ENCODE measurements around the gene NEK7.

The NEK7 gene

GRCh38 chr1:198316546-198317100 is 159.8 kb downstream of the NEK7 start:
- no peak for TF ChIP-seq GATA1 (IDR thresholded peaks at IDR 0.05; ENCODE audit: low read depth, low read length)
- no peak for TF ChIP-seq POLR2A (IDR thresholded peaks at IDR 0.05; ENCODE audit: low read length)
- DNase-seq = no peak

GRCh38 chr1:198318085-198318484 is 161.3 kb downstream of the NEK7 start:
- no peak for TF ChIP-seq POLR2A (IDR thresholded peaks at IDR 0.05; ENCODE audit: low read length)
- no peak for TF ChIP-seq GATA1 (IDR thresholded peaks at IDR 0.05; ENCODE audit: low read depth, low read length)
- no peak for DNase-seq

- no peak for DNase-seq
- TF ChIP-seq GATA1 (IDR thresholded peaks at IDR 0.05; ENCODE audit: low read depth, low read length) (no peak), POLR2A (IDR thresholded peaks at IDR 0.05; ENCODE audit: low read length) (no peak)
These were observed 164.0 kb downstream of the NEK7 start for GRCh38 chr1:198320759-198321158.

GRCh38 chr1:198326232-198326631 is 169.4 kb downstream of the NEK7 start:
- DNase-seq = no peak
- TF ChIP-seq GATA1 (IDR thresholded peaks at IDR 0.05; ENCODE audit: low read depth, low read length) = no peak

GRCh38 chr1:198326915-198327314 is 170.1 kb downstream of the NEK7 start:
- no peak for TF ChIP-seq GATA1 (IDR thresholded peaks at IDR 0.05; ENCODE audit: low read depth, low read length)
- no peak for TF ChIP-seq POLR2A (IDR thresholded peaks at IDR 0.05; ENCODE audit: low read length)
- no peak for DNase-seq

GRCh38 chr1:198328458-198329032 is 171.7 kb downstream of the NEK7 start:
- DNase-seq = no peak
- TF ChIP-seq GATA1 (IDR thresholded peaks at IDR 0.05; ENCODE audit: low read depth, low read length) (no peak), POLR2A (IDR thresholded peaks at IDR 0.05; ENCODE audit: low read length) (no peak)

GRCh38 chr1:198330982-198331615 is 174.3 kb downstream of the NEK7 start:
- TF ChIP-seq POLR2A (IDR thresholded peaks at IDR 0.05; ENCODE audit: low read length) (no peak), GATA1 (IDR thresholded peaks at IDR 0.05; ENCODE audit: low read depth, low read length) (no peak)
- no peak for DNase-seq

GRCh38 chr1:198333744-198334143 is 176.9 kb downstream of the NEK7 start:
- no peak for TF ChIP-seq GATA1 (IDR thresholded peaks at IDR 0.05; ENCODE audit: low read depth, low read length)
- TF ChIP-seq POLR2A (IDR thresholded peaks at IDR 0.05; ENCODE audit: low read length) = no peak
- no peak for DNase-seq

GRCh38 chr1:198335663-198336062 is 178.9 kb downstream of the NEK7 start:
- DNase-seq = no peak
- no peak for TF ChIP-seq GATA1 (IDR thresholded peaks at IDR 0.05; ENCODE audit: low read depth, low read length)
- TF ChIP-seq POLR2A (IDR thresholded peaks at IDR 0.05; ENCODE audit: low read length) = no peak

- no peak for TF ChIP-seq GATA1 (IDR thresholded peaks at IDR 0.05; ENCODE audit: low read depth, low read length)
- TF ChIP-seq POLR2A (IDR thresholded peaks at IDR 0.05; ENCODE audit: low read length) = no peak
- no peak for DNase-seq
These were observed 181.1 kb downstream of the NEK7 start for GRCh38 chr1:198337886-198338285.

GRCh38 chr1:198340139-198340538 is 183.3 kb downstream of the NEK7 start:
- DNase-seq = no peak
- no peak for TF ChIP-seq GATA1 (IDR thresholded peaks at IDR 0.05; ENCODE audit: low read depth, low read length)

- TF ChIP-seq GATA1 (IDR thresholded peaks at IDR 0.05; ENCODE audit: low read depth, low read length) (no peak), POLR2A (IDR thresholded peaks at IDR 0.05; ENCODE audit: low read length) (no peak)
- DNase-seq = no peak
These were observed 189.4 kb downstream of the NEK7 start for GRCh38 chr1:198346178-198346577.

GRCh38 chr1:198350456-198350855 is 193.7 kb downstream of the NEK7 start:
- TF ChIP-seq GATA1 (IDR thresholded peaks at IDR 0.05; ENCODE audit: low read depth, low read length) = no peak
- TF ChIP-seq POLR2A (IDR thresholded peaks at IDR 0.05; ENCODE audit: low read length) = no peak
- DNase-seq = no peak

GRCh38 chr1:198352975-198353695 is 196.3 kb downstream of the NEK7 start:
- TF ChIP-seq POLR2A (IDR thresholded peaks at IDR 0.05; ENCODE audit: low read length) (no peak), GATA1 (IDR thresholded peaks at IDR 0.05; ENCODE audit: low read depth, low read length) (no peak)
- no peak for DNase-seq

GRCh38 chr1:198357937-198358336 is 201.1 kb downstream of the NEK7 start:
- DNase-seq = no peak
- no peak for TF ChIP-seq POLR2A (IDR thresholded peaks at IDR 0.05; ENCODE audit: low read length)
- TF ChIP-seq GATA1 (IDR thresholded peaks at IDR 0.05; ENCODE audit: low read depth, low read length) = no peak
